Activated B cell treated with CpG ODN at 0.5 μM for 24 hours (primary cell): ENCODE results near the gene LCE3A. TPM values are rescaled to one million over a fixed set of nuclear protein-coding genes. Genes with fewer than 3 reads are reported as not detected.

Experiments used
- ATAC-seq: fragments of 200-7000 bp; cut with Tn5 transposase; one replicate; pipeline ENCODE4 v1.10.0; 2021; ENCODE audit warnings: low read depth, mild to moderate bottlenecking, moderate library complexity
- CTCF ChIA-PET: fragments of 350-600 bp; sonication (Branson Sonifier 250); formaldehyde crosslinking; loops from one replicate; lab custom pipeline; 2021; ENCODE audit warnings: antibody characterized with exemption; lab: Charles Lee
- POLR2A ChIA-PET: fragments of 350-600 bp; sonication (Branson Sonifier 250); formaldehyde crosslinking; loops from one replicate; lab custom pipeline; 2021; ENCODE audit warnings: antibody characterized with exemption; lab: Charles Lee
- DNase-seq: peaks from one replicate; pipeline ENCODE4 v3.0.0; 2022
- H3K27ac Mint-ChIP-seq: one replicate; pipeline ENCODE4 v1.8.0; 2020; ENCODE audit warnings: mixed read lengths
- H3K27me3 Mint-ChIP-seq: one replicate; pipeline ENCODE4 v1.8.0; 2021; ENCODE audit warnings: mixed read lengths
- H3K36me3 Mint-ChIP-seq: one replicate; pipeline ENCODE4 v1.8.0; 2021; ENCODE audit warnings: low read depth, mixed read lengths
- H3K4me1 Mint-ChIP-seq: one replicate; pipeline ENCODE4 v1.8.0; 2021; ENCODE audit warnings: mixed read lengths
- H3K4me3 Mint-ChIP-seq: one replicate; pipeline ENCODE4 v1.8.0; 2020; ENCODE audit warnings: mild to moderate bottlenecking, mixed read lengths
- H3K9me3 Mint-ChIP-seq: one replicate; pipeline ENCODE4 v1.8.0; 2020; ENCODE audit warnings: mixed read lengths
- intact Hi-C: fragments of 100-400 bp; cut with micrococcal nuclease; formaldehyde crosslinking; loops from one replicate; pipeline ENCODE4 v1.15.1; 2024
- total RNA-seq: library from RNA; stranded (reverse); gene quantifications from 2 replicates; pipeline ENCODE4 v1.2.3, GENCODE V29; 2022
- TF ChIP-seq, protein P1 (sequence below): fragments of 200-600 bp; IDR thresholded peaks from one replicate; pipeline ENCODE4 v1.8.0; 2022; ENCODE audit warnings: antibody characterized with exemption, mild to moderate bottlenecking

LCE3A gene
- total RNA-seq, 1 donor from 2014 or later: not detected

- intact Hi-C loops: no loop called here
- H3K4me1 Mint-ChIP-seq: no peaks in the 10 kb centered on the region
- CTCF ChIA-PET: no interaction called here
Observed at GRCh38 chr1:152640351-152640750, 17.4 kb upstream of the LCE3A start.

DNA sequence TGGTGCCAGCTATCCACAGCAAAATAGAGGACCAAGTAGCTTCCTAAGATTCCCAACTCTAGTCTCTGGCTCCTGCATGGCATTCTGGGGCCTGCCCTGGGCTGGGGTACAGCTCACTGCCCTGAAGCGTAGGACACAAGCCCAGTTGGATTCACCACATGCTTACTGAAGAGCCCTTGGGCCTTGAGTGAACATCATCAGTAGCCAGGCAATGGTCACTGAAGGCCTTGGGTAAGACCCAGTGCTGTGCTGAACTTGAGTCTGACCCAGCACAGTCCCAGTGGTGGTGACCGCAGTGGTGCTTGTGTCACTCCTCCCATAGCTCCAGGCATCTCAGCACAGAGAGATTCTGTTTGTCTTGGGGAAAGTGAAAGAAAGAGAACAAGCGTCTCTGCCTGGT is 7.7 kb upstream of the LCE3A start:
- no peaks in the 10 kb centered on the region for H3K4me1 Mint-ChIP-seq
- no peak overlapping the region for H3K4me3 Mint-ChIP-seq
- ChIA-PET CTCF (no interaction called here), POLR2A (no interaction called here)
- peaks cover 15% of the 10 kb centered on the region for H3K27me3 Mint-ChIP-seq
- ATAC-seq (no peak), DNase-seq (no peak)
- TF ChIP-seq, protein P1, sequence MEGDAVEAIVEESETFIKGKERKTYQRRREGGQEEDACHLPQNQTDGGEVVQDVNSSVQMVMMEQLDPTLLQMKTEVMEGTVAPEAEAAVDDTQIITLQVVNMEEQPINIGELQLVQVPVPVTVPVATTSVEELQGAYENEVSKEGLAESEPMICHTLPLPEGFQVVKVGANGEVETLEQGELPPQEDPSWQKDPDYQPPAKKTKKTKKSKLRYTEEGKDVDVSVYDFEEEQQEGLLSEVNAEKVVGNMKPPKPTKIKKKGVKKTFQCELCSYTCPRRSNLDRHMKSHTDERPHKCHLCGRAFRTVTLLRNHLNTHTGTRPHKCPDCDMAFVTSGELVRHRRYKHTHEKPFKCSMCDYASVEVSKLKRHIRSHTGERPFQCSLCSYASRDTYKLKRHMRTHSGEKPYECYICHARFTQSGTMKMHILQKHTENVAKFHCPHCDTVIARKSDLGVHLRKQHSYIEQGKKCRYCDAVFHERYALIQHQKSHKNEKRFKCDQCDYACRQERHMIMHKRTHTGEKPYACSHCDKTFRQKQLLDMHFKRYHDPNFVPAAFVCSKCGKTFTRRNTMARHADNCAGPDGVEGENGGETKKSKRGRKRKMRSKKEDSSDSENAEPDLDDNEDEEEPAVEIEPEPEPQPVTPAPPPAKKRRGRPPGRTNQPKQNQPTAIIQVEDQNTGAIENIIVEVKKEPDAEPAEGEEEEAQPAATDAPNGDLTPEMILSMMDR: no peak
- intact Hi-C loops: no loop called here
- H3K27ac Mint-ChIP-seq: no peak overlapping the region
- peaks cover 4% of the 10 kb centered on the region for H3K9me3 Mint-ChIP-seq
- H3K36me3 Mint-ChIP-seq: no peaks in the 10 kb centered on the region

More at GRCh38 chr1:152640351-152640750, 17.4 kb upstream of the LCE3A start:
- Mint-ChIP-seq H3K27ac (no peak overlapping the region), H3K36me3 (no peaks in the 10 kb centered on the region), H3K9me3 (peaks cover 5% of the 10 kb centered on the region), H3K4me3 (no peak overlapping the region), H3K27me3 (no peaks in the 10 kb centered on the region)
- POLR2A ChIA-PET: no interaction called here
- TF ChIP-seq, protein P1: no peak
- DNase-seq (no peak), ATAC-seq (no peak)

DNA sequence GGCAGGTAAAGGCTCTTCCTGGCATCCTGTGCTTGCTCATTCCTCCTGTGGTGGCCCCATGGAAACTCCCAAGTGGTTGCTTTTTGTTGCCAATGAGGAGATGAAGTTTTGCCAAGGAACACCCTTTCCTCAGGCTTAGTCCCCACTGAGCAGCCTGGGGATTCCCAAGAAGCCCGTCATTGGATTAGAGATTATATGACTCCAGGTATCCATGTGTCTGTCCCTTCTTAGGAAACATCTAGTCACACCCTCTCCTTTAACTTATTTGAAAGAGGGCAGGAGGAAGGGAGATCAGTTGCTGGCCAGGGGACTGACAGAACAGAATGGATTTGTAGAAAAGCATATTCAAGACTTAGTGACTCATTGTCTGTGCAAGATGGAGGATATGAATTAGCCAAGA is 3.8 kb upstream of the LCE3A start:
- Mint-ChIP-seq H3K4me1 (no peaks in the 10 kb centered on the region), H3K27ac (no peak overlapping the region), H3K27me3 (peaks cover 28% of the 10 kb centered on the region), H3K36me3 (no peaks in the 10 kb centered on the region), H3K9me3 (peaks cover 2% of the 10 kb centered on the region), H3K4me3 (no peak overlapping the region)
- intact Hi-C loops: no loop called here
- ChIA-PET CTCF (no interaction called here), POLR2A (no interaction called here)
- no peak for DNase-seq
- TF ChIP-seq, protein P1: no peak
- ATAC-seq: no peak

DNA sequence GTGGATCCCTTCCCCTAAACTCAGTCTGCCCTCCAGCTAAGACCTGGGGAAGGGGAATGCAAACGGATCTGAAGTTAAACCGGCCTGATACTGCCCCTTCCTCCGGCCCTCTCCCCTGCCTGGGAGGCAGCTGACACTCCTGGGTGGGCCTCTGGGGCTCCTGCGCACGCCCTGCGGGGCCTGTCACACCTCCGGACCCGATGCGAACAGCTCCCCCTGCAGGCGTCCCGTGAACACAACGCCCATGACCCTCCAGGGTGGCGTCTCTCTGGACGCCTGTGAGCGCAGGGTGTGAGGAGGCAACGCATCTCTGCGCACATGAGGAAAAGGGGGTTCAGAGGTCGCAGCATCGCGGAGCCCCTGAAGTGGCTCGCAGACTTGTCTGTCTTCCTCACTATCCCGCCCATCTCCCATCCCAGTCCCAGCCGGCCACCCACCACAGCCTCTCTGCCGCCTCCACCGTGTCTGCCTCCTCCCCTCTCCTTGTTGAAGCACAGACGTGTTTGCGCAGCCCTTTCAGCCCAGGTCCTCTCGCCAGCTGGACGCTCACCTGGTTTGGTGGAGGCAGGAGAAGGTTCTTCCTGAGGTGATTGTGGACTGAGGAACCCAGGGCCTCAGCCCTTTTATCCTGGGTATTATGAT is 421 bp upstream of the LCE3A start:
- ChIA-PET CTCF (no interaction called here), POLR2A (no interaction called here)
- Mint-ChIP-seq H3K27me3 (peaks cover 16% of the 10 kb centered on the region), H3K9me3 (peaks cover 14% of the 10 kb centered on the region), H3K4me1 (no peaks in the 10 kb centered on the region), H3K4me3 (no peak overlapping the region), H3K36me3 (no peaks in the 10 kb centered on the region), H3K27ac (no peak overlapping the region)
- ATAC-seq (no peak), DNase-seq (no peak)
- intact Hi-C loops: no loop called here
- TF ChIP-seq, protein P1: no peak

GRCh38 chr1:152621993-152622392 is 910 bp downstream of the LCE3A start:
- DNase-seq (no peak), ATAC-seq (no peak)
- H3K4me3 Mint-ChIP-seq: no peak overlapping the region
- TF ChIP-seq, protein P1: no peak
- peaks cover 18% of the 10 kb centered on the region for H3K9me3 Mint-ChIP-seq
- CTCF ChIA-PET: no interaction called here
- H3K27me3 Mint-ChIP-seq: peaks cover 12% of the 10 kb centered on the region
- H3K36me3 Mint-ChIP-seq: no peaks in the 10 kb centered on the region
- no peaks in the 10 kb centered on the region for H3K4me1 Mint-ChIP-seq
- H3K27ac Mint-ChIP-seq: no peak overlapping the region
- POLR2A ChIA-PET: no interaction called here
- intact Hi-C loops: no loop called here
